ENCODE results near the gene OLFM3.

- TF ChIP-seq CTCF (IDR thresholded peaks at IDR 0.05; ENCODE audit: low read depth, low read length), result no peak
- no peak for TF ChIP-seq MAX (IDR thresholded peaks at IDR 0.05; ENCODE audit: low read depth, low read length)
- no peak for TF ChIP-seq POLR2A (IDR thresholded peaks at IDR 0.05; ENCODE audit: extremely low read depth, insufficient read length)
- TF ChIP-seq MYC (IDR thresholded peaks at IDR 0.05; ENCODE audit: low read depth, low read length), result no peak
Observed at GRCh38 chr1:101846820-101847219, 149.9 kb downstream of the OLFM3 start.
